ENCODE data around the gene C9orf85.

- no peak for TF ChIP-seq CTCF (IDR thresholded peaks at IDR 0.05)
- no peak for TF ChIP-seq POLR2A (IDR thresholded peaks at IDR 0.05)
- TF ChIP-seq EP300 (IDR thresholded peaks at IDR 0.05) = no peak
These were observed 19.8 kb upstream of the C9orf85 start for GRCh38 chr9:71891557-71892189.
